ENCODE data around the gene SNX25.
"Not testable (repeated sequence)": the region's sequence is repeated elsewhere in the genome, so short reads cannot be mapped to it uniquely, and the experiment has no call there.

Gene SNX25

GRCh38 chr4:185205073-185205472 lies 4.3 kb upstream of the SNX25 start:
- not testable (repeated sequence) for DNase-seq (ENCODE audit: low read depth)

GRCh38 chr4:185205697-185206342 lies 3.6 kb upstream of the SNX25 start:
- DNase-seq (ENCODE audit: low read depth), result no peak

DNA sequence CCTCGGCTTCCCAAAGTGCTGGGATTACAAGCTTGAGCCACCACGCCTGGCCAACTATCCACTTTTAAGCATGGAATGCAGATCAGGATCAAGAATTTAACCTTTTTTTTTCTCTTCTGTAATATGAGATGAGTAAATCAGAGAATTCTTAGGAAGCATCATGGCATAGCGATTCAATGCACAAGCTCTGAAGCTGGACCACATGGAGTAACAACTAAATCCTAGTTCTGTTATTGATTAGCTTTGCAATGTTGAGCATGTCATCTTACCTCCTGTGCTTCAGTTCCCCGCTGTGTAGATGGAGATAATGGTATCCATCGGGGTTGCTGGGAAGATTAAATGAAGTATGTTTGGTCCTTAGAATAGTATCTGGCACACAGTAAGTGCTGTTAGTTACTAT lies 1.9 kb upstream of the SNX25 start:
- no peak for DNase-seq (ENCODE audit: low read depth)

DNA sequence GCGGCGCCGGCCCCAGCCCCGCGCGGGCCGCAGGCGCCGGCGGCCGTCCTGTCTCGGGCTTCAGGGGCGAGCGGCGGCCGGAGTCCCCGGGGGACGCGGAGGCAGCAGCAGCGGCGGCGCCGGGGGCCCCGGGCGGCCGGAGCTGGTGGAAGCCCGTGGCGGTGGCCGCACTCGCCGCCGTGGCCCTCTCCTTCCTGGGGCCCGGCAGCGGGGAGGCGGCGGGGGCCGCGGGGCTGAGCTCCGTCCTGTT lies 379 bp downstream of the SNX25 start:
- DNase-seq (ENCODE audit: low read depth), result not testable (repeated sequence)

DNA sequence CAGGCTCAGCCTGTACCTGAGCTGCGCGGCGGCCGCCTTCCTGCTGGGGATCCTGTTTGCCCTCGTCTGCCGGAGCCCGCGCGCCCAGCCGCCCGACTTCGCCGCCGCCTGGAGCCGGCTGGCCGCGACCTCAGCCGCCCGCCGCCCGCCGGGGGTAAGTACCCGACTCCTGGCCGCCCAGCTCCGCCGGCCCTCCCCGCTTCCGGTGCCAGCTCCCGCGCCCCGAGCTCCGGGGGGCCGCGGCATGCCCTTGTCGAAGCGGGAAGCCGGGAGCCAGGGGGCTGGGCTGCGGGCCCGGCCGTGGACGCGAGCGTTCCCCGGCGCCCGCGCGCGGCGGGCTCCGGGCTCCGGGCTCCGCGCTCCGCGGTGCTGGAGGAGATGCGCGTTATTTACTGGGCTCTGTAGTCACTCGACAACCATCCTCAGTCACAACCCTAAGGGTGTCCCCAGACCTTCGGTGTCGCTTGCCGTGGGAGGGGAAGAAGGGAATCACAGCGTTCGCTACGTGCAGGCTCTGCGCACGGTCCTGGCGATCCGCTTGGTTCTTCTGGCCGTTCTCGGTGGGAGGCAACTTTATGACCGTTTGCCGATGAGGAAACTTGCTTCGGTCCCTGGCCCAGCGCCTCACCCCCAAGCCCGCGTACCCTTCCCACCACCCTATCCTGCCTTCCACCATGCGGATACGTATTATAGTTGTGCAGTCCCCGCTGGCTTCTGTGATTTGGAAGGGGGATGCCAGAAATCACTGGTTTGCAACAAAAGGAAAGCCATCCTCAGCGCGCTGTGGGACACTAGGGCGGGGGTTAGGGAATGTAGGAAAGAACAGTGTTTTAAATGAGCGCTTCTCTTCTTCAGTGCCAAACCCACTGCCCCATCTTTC lies 944 bp downstream of the SNX25 start:
- DNase-seq (ENCODE audit: low read depth), result peak; percentile 7

GRCh38 chr4:185211035-185211434 lies 1.6 kb downstream of the SNX25 start:
- no peak for DNase-seq (ENCODE audit: low read depth)

GRCh38 chr4:185211641-185212040 lies 2.2 kb downstream of the SNX25 start:
- DNase-seq (ENCODE audit: low read depth), result no peak

DNA sequence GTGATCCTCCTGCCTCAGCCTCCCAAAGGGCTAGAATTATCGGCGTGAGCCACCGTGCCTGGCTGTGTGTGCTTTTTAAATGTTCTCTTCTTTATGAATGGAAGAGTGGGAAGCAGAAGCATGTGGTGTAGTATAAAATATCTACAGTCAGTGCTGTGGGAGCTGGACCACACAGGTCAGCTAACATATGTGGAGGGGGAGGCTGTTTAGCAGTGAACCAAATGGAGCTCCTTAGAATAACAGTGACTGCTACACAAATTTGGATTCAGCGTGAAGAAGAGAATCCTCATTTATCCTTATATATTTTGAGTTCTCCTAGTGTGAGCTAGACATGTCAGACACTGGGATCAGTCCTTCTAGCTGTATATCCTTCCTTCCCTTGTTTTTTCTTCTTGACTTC lies 3.2 kb downstream of the SNX25 start:
- no peak for DNase-seq (ENCODE audit: low read depth)

- DNase-seq (ENCODE audit: low read depth), result no peak
These were observed 4.5 kb downstream of the SNX25 start for GRCh38 chr4:185213877-185214276.

DNA sequence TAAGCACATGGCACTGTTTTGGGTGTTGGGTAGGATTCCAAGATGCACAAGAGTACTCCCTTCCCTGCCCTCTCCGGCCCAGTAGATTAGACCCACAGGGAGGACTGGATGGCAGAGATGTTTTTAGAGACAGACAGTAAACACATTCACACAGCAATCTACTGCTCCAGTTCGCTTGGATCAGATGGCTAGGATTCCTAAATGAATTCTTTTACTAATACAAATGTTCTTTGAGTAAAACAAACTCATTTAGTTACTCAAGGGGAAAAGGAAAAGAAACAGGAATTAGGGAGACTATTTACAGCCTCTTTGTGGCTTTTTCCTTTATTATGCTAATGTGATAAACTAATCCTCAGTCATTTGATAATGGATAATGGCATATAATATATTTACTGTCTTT lies 5.9 kb downstream of the SNX25 start:
- DNase-seq (ENCODE audit: low read depth), result no peak

DNA sequence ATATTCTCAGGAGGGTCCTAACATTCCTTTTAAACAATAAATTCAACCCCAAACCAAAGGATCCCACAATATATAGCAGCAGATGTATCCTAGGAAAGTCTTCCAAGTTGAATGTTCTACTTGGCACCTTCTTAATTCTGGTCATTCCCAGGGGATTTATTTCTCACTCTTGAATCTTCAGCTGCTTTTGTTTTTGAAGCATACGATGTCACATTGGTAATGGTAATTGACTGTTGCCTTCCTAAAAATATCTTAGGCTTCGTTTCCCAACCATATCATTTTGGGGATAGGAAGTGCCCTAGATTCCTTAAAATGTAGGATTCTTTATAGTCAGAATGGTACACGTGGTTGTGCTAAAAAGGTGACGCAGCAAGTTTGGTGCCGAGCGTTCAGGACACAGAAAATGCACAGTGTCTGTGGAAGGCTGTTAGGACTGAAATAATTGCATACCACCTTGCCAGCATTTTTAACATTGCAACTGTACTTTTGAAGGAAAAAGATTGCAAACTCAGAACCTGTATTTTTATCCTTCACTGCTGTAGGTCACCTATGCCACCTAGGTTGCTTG lies 8.1 kb downstream of the SNX25 start:
- no peak for DNase-seq (ENCODE audit: low read depth)

- DNase-seq (ENCODE audit: low read depth), result no peak
These were observed 8.9 kb downstream of the SNX25 start for GRCh38 chr4:185218312-185218711.

DNA sequence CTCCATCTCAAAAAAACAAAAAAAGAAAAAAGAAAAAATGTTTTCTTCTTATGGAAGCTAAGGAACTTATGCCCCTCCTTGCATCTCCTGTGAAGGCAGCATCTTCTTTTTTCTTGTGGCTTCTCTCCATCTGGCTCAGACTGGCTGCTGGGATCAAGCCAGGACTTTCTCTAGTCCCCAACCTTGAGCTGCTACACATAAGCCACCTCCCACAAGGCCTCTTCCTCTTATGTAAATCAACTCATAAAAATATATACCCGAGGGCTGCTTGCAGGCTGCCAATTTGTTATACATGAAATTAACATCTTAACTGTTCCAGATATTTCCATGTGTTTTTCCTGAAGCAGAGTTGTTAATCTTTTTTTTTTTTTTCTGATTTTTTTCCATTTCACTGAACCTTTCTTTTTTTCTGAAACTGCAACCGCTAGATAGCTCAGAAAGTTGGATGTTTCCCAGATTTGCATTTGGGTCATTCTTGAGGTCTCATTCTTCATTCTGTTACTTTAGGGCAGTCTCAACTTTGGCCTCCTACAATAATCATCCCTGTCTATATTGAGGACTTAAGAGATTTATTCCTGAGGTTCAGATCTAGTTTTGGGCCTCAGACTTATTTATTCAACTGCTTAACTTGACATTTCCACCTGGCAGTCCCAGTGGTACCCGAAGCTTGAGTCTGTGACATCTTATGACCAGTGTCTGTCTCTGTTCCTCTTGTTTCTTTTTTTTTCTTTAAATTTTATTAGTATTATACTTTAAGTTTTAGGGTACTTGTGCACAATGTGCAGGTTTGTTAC lies 10.3 kb downstream of the SNX25 start:
- DNase-seq (ENCODE audit: low read depth), result no peak

DNA sequence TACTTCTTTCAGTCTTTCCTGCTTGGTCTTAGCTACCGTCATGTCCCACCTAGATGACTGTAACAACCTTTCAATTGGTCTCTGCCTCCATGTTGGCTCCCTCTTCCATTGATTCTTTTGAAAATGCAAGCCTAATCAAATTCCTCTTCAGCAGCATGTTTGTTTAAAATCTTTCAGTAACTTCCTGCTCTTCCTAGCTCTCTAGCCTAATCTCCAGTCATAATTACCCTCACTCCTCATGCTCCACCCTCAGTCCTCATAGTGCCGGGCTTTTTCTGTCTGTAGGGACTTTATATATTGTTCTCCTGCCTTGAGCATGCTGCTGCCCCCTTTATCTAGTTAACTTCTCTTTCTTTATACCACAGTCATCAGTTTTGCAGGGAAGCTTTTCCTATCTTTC lies 12.1 kb downstream of the SNX25 start:
- no peak for DNase-seq (ENCODE audit: low read depth)

DNA sequence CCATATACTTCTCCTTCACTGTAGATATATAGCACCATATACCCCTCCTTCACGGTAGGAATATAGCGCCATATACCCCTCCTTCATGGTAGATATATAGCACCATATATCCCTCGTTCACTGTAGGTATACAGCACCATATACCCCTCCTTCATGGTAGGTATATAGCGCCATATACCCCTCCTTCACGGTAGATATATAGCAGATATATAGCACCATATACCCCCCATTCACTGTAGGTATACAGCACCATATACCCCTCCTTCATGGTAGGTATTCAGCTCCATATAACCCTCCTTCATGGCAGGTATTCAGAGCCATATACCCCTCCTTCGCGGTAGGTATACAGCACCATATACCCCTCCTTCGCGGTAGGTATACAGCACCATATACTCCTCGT lies 12.5 kb downstream of the SNX25 start:
- DNase-seq (ENCODE audit: low read depth), result no peak

- DNase-seq (ENCODE audit: low read depth), result no peak
These were observed 13.2 kb downstream of the SNX25 start for GRCh38 chr4:185222598-185222997.

DNA sequence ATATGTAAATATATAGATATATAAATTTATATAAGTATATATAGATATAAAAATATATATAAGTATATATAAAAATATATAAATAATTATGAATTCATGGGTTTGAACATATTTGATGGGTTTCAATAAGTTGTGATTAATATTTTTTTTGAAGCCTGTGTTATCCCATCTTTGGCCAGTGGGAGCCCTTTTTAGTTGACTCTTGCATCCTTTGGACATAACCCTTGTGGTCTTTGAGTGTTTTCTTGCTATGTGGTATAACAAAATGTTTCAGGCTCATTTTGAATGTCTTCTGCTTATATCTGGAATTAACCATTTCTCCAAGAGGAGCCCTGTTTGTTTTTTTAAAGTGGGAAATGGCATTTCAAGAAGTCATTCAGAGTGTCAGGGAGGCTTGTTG lies 15.2 kb downstream of the SNX25 start:
- DNase-seq (ENCODE audit: low read depth), result no peak

DNA sequence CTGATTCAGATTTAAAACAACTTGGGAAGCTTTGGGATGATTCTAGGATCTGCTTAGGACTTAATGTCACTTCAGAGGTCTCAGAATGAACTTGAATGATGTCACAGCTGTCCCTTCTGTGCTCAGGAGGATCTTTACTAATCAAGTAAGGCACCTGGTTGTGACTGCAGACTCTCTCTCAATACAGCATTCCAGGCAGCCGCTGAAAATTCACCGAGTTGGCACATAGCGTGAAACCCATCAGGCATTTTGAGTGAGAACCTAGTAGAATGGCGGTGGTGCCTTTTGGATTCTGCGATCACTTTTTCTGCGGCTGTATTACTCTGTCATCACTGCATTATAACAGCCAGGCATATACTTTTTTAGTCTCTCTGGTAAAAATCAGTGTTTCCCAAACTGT lies 16.5 kb downstream of the SNX25 start:
- no peak for DNase-seq (ENCODE audit: low read depth)

GRCh38 chr4:185227131-185227551 lies 17.7 kb downstream of the SNX25 start:
- DNase-seq (ENCODE audit: low read depth), result no peak

DNA sequence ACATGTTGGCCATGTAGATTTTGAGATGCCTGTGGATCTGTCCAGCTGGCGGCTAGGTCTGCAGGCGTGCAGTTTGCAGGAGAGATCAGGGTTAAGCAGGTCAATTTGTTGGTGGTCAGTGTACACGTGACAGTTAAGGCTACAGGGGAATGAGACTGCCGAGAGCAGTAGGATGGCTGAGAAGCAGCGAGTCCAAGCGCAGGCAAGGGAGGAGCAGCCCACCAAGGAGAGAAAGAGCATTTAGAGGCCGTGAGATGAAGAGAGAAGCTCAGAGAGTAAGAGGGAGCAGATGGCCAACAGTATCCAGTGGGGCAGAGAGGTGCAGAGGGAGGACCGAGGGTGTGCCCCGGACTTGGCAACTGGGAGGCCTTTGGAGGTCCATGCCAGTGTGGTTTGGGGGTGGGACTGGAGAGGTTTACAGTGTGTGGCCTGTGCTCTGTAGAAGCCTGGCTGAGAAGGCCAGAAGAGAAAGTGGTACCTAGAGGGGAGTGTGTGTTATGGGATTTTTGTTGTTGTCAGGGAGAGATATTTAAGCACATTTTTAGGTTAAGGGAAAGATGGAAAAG lies 18.4 kb downstream of the SNX25 start:
- DNase-seq (ENCODE audit: low read depth), result no peak

DNA sequence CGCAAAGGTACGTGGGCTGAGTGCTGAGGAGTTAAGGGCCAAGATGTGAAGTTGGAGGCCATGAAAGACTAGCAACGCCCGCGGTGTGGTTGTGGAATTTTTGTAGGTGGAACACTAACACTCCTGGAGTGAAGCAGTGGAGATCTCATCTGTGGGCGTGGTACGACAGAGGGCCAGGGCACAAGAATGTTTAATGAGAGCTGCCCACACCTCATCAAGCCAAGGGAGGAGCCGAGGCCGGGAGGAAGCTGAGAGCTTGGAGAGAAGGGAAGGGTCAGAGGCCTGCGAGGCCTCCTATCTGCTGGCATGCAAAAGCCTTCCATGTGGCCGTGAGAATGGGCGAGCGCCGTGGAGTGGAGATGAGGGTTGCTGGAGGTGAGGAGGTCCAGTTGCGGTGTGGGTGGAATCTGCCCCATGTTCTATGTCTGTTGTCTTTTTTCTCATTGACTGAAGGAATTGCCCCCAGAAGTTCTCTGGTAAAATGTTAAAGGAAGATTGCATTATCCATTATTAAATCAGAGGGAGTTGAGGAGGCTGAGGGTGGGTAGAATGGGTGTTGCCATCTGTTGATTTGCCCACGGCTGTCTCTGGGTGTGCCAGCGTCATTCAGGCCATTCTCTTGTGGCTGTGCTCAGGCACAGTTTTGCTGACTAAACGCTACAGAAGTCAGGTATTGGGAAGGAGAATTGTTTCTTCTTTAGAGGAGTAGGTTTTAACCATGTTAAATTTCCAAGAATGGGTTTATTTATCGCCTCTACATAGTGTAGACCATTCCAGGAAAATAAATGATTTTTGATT lies 19.8 kb downstream of the SNX25 start:
- DNase-seq (ENCODE audit: low read depth), result no peak

DNA sequence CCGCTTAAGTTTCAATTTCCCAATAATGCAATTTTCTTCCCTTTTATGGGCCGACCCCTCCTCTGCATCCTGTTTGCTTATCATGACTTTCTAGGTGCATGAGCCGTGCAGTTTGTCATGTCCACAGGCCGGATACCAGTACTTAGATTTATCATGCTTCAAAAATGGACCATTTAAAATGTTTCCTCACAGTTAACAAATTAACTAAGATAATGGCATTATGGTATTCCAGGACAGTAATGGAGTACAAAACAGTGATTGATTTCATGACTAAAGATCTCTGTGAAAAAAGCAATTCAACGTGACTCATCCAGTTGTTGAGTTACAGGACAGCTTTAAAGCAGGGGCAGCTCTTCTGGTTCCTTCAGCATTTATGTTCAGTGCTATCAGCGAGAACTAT lies 23.0 kb downstream of the SNX25 start:
- no peak for DNase-seq (ENCODE audit: low read depth)

All from activated gamma-delta T cell treated with anti-CD3 and anti-CD28 coated beads, Interleukin-2, amount 50 U/mL, for 16 hours (primary cell).